Lung (tissue), 12 donors: ENCODE measurements around the gene PCGF3. TPM values are rescaled to one million over a fixed set of nuclear protein-coding genes. Genes with fewer than 3 reads are reported as not detected.
"Not testable (repeated sequence)": the region's sequence is repeated elsewhere in the genome, so short reads cannot be mapped to it uniquely, and the experiment has no call there.

Source experiments
- ATAC-seq: fragments of 200-7000 bp; cut with Tn5 transposase; one replicate; pipeline ENCODE4 v1.9.1; 2020; ENCODE audit warnings: moderate number of reproducible peaks; ENCODE audit not compliant: insufficient read depth, low FRiP score
- DNase-seq, 3 donors: peaks; one replicate each; pipeline ENCODE4 v3.0.0-alpha.2; 2013 to 2017
- H3K27ac ChIP-seq, 2 donors: one replicate each; pipeline ENCODE4 v1.5.1; 2013; ENCODE audit warnings: mild to moderate bottlenecking in 2 of 2, moderate library complexity in 2 of 2, control low read depth in 1 of 2, inconsistent platforms in 1 of 2, low read depth in 1 of 2, low read length in 1 of 2
- H3K27me3 ChIP-seq, 3 donors: one replicate each; pipeline ENCODE4 v1.5.1; 2013; ENCODE audit warnings: low read length in 2 of 3; ENCODE audit not compliant: control insufficient read depth in 3 of 3, insufficient read depth in 3 of 3
- H3K36me3 ChIP-seq, 4 donors: one replicate each; pipeline ENCODE4 v1.5.1; 2013; ENCODE audit warnings: low read length in 4 of 4, mild to moderate bottlenecking in 1 of 4, moderate library complexity in 1 of 4; ENCODE audit not compliant: control insufficient read depth in 4 of 4, insufficient read depth in 4 of 4
- H3K4me1 ChIP-seq, 5 donors: one replicate each; pipeline ENCODE4 v1.5.1; 2013; ENCODE audit warnings: low read length in 5 of 5, mild to moderate bottlenecking in 2 of 5, moderate library complexity in 1 of 5; ENCODE audit not compliant: control insufficient read depth in 5 of 5, insufficient read depth in 5 of 5
- H3K4me3 ChIP-seq: one replicate; pipeline ENCODE4 v1.5.1; 2013; ENCODE audit warnings: mild to moderate bottlenecking, control low read depth, moderate library complexity
- H3K9ac ChIP-seq, 2 donors: one replicate each; pipeline ENCODE4 v1.5.1; 2013; ENCODE audit warnings: low read length in 2 of 2, control low read depth in 1 of 2; ENCODE audit not compliant: insufficient read depth in 1 of 2
- H3K9me3 ChIP-seq, 4 donors: one replicate each; pipeline ENCODE4 v1.5.1; 2013; ENCODE audit warnings: low read length in 3 of 4, mild to moderate bottlenecking in 1 of 4, moderate library complexity in 1 of 4; ENCODE audit not compliant: control insufficient read depth in 4 of 4, insufficient read depth in 3 of 4
- WGBS, 2 donors: extraction: QIAGEN DNeasy Blood & Tissue Kit; methylation state at CpG; one replicate each; pipeline ENCODE4 v1.1.7; 2013; 5-methylcytosine and 5-hydroxymethylcytosine counted together
- polyA plus RNA-seq, 2 donors: library from polyadenylated mRNA; stranded (reverse); fragments of 200-250 nt; gene quantifications; one replicate each; pipeline ENCODE4 v1.2.1, GENCODE V29; 2013
- total RNA-seq, 2 donors: library from RNA; depleted of rRNA in 1 of 2; stranded (reverse); fragments of >200 nt in 1 of 2; gene quantifications; one replicate each; pipeline ENCODE4 v1.2.1, GENCODE V29; 2014 to 2021
- TF ChIP-seq, protein P1 (sequence below): IDR thresholded peaks from 2 replicates; pipeline ENCODE4 v1.5.1; 2012; ENCODE audit warnings: mild to moderate bottlenecking; ENCODE audit errors: control extremely low read depth, extremely low read depth
- donor health status: control.
- donor health status: control.
- donor health status: Bipolar disorder and iron deficiency.
- donor health status: healthy.
- donor health status: DM: yes; HTN: yes; CAD: no.

The PCGF3 gene
- total and polyA plus RNA-seq, 4 donors = 29.3 to 66.8 (median 43.3) TPM

DNA sequence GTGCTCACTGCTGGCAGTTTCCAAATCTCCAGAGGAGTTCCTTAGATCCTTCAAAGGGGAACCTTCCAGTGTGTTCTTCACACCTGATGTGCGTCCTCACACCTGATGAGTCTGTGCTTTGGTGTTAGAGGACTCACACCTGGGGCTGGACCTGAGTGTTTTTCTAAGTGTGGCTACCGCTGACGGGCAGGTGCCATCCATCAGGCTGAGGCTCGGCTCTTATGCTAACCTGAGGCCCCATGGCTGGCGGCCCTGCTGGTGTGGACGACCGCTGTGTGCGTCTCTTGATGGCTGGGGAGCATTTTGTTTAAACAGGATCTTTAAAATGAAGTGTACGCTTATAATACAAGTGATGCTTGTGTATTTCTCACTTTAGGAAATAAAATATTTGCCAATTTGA is 28.4 kb downstream of the PCGF3 start:
- peaks cover 15 to 49% (median 30%) of the 10 kb centered on the region in 4 donors for H3K36me3 ChIP-seq
- H3K4me3 ChIP-seq = no peak overlapping the region
- no peaks in the 10 kb centered on the region for H3K27me3 ChIP-seq
- ATAC-seq (no peak), DNase-seq (no peak)
- no peaks in the 10 kb centered on the region for H3K4me1 ChIP-seq
- no peak overlapping the region for H3K9ac ChIP-seq
- TF ChIP-seq, protein P1, sequence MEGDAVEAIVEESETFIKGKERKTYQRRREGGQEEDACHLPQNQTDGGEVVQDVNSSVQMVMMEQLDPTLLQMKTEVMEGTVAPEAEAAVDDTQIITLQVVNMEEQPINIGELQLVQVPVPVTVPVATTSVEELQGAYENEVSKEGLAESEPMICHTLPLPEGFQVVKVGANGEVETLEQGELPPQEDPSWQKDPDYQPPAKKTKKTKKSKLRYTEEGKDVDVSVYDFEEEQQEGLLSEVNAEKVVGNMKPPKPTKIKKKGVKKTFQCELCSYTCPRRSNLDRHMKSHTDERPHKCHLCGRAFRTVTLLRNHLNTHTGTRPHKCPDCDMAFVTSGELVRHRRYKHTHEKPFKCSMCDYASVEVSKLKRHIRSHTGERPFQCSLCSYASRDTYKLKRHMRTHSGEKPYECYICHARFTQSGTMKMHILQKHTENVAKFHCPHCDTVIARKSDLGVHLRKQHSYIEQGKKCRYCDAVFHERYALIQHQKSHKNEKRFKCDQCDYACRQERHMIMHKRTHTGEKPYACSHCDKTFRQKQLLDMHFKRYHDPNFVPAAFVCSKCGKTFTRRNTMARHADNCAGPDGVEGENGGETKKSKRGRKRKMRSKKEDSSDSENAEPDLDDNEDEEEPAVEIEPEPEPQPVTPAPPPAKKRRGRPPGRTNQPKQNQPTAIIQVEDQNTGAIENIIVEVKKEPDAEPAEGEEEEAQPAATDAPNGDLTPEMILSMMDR = no peak
- H3K9me3 ChIP-seq = peaks cover 0 to 3% (median 0%) of the 10 kb centered on the region in 4 donors
- 92 to 94% methylated on average over 9 of the region's 9 CpGs for WGBS, 2 donors
- H3K27ac ChIP-seq = no peak overlapping the region

DNA sequence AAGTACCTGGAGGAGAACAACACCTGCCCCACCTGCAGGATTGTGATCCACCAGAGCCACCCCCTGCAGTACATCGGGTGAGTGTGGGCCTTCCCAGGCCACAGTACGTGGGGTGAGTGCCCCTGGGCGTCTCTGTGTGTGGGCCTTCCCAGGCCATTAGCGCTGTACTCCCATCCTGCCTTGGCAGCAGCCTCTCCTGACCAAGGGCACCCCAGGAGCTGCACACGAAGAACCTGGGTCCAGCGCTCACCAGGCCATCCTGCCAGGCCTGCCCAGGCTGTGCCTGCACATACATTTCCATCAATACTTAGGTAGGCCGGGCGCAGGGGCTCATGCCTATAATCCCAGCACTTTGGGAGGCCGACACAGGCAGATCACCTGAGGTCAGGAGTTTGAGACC is 29.3 kb downstream of the PCGF3 start:
- no peak overlapping the region for H3K9ac ChIP-seq
- no peaks in the 10 kb centered on the region for H3K4me1 ChIP-seq
- 95 to 96% methylated on average over 9 of the region's 9 CpGs for WGBS, 2 donors
- H3K4me3 ChIP-seq = no peak overlapping the region
- peaks cover 15 to 50% (median 36%) of the 10 kb centered on the region in 4 donors for H3K36me3 ChIP-seq
- no peak for DNase-seq
- TF ChIP-seq, protein P1 = no peak
- ATAC-seq = no peak
- H3K27ac ChIP-seq = no peak overlapping the region
- H3K27me3 ChIP-seq = no peaks in the 10 kb centered on the region
- H3K9me3 ChIP-seq = peaks cover 0 to 3% (median 0%) of the 10 kb centered on the region in 4 donors

DNA sequence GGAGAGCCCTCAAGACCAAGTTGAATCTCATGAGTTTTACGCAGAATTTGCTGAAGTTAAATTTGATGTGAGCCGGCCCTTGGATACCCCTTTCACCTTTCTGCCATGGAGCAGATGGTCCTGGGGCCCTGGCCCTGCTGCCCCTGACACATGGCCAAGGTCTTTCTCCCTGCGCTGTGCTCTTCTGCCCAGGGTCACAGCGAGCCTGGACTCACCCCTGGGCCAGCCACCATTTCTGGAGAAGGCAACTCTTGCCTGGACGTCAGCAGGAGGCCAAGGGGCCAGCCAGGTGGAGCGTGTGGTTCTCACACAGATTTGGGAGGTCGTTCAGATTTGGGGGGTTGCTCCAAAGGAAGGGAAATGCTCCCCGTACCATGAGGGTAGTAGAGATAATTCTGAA is 30.0 kb downstream of the PCGF3 start:
- peaks cover 16 to 52% (median 34%) of the 10 kb centered on the region in 4 donors for H3K36me3 ChIP-seq
- H3K4me1 ChIP-seq = no peaks in the 10 kb centered on the region
- TF ChIP-seq, protein P1 = no peak
- H3K4me3 ChIP-seq = no peak overlapping the region
- 96 to 99% methylated on average over 8 of the region's 8 CpGs for WGBS, 2 donors
- ATAC-seq = no peak
- H3K9ac ChIP-seq = no peak overlapping the region
- no peak overlapping the region for H3K27ac ChIP-seq
- peaks cover 0 to 3% (median 0%) of the 10 kb centered on the region in 4 donors for H3K9me3 ChIP-seq
- no peak for DNase-seq
- H3K27me3 ChIP-seq = no peaks in the 10 kb centered on the region

DNA sequence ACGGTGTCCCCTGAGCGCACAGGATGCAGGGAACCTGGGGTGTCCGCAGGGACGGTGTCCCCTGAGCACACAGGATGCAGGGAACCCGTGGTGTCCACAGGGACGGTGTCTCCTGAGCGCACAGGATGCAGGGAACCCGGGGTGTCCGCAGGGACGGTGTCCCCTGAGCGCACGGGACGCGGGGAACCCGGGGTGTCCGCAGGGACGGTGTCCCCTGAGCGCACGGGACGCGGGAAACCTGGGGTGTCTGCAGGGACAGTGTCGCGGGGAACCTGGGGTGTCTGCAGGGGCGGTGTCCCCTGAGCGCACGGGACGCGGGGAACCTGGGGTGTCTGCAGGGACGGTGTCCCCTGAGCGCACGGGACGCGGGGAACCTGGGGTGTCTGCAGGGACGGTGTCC is 30.9 kb downstream of the PCGF3 start:
- H3K4me1 ChIP-seq, H3K9me3 ChIP-seq, ATAC-seq, DNase-seq, H3K27ac ChIP-seq, H3K9ac ChIP-seq, H3K27me3 ChIP-seq, H3K4me3 ChIP-seq: not testable (repeated sequence)
- 96 to 97% methylated on average over 23 to 33 of the region's 34 CpGs for WGBS, 2 donors
- peaks cover 17 to 47% (median 31%) of the 10 kb centered on the region in 4 donors for H3K36me3 ChIP-seq
